Stimulated activated CD8-positive, alpha-beta memory T cell treated with anti-CD3 and anti-CD28 coated beads, Interleukin-15, amount 100 ng/mL, for 4 hours (primary cell): ENCODE measurements around the gene RAB1B.
A peak's percentile ranks its signal among the peaks of the same experiment; 100 is the strongest.

Experiments used
- DNase-seq, 2 donors: peaks; one replicate each; pipeline ENCODE4 v3.0.0-alpha.2; 2020; ENCODE audit warnings: low read depth in 2 of 2

The RAB1B gene

DNA sequence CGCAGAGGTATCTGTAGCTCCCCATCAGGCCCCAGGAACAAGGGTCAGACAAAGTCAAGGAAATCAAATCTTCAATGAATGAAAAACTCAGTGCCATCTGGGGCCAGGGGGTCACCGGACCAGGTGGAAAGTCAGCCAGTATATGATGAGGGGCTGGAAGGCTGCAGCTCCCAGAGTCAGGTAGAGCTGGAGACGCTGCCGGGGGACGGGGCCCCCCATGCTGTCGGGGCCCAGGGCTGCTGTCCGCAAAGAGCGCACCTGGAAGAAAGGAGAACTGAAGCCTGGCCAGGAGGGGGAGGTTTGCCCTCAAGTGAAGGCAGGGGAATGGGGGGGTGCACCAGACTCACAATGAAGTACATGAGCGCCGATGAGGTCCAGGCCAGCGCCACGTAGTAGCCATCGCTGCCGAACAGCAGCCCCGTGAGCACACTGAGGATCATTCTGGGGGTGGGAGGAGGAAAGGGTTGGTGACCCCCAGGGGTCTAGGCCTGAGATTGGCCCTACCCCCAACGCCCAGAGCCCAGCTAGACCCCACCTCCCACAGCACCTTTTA lies 16.2 kb downstream of the RAB1B start:
- DNase-seq, result no peak

GRCh38 chr11:66285250-66285947 lies 17.0 kb downstream of the RAB1B start:
- no peak for DNase-seq

DNA sequence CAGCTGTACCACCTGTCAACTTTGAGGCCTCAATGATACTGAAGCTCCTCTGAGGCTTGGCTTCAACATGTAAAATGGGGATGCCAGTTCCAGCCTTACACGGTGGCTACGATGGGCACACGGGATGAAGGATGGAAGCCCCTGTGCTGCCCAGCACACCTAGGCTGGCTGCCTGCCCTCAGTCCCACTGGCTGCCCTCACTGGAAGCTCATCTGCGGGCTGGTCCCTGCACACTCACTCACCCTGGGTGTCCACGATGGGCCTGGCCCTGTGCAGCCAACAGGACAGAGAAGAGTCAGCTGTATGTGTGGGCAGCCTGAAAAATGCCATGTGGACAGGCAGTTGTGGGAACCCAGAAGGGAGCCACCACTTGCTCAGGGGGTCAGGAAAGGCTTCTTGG lies 18.3 kb downstream of the RAB1B start:
- no peak for DNase-seq

- DNase-seq, result no peak
Measured at GRCh38 chr11:66287211-66287888, 18.9 kb downstream of the RAB1B start.

- no peak for DNase-seq
Measured at GRCh38 chr11:66287889-66288670, 19.6 kb downstream of the RAB1B start.

DNA sequence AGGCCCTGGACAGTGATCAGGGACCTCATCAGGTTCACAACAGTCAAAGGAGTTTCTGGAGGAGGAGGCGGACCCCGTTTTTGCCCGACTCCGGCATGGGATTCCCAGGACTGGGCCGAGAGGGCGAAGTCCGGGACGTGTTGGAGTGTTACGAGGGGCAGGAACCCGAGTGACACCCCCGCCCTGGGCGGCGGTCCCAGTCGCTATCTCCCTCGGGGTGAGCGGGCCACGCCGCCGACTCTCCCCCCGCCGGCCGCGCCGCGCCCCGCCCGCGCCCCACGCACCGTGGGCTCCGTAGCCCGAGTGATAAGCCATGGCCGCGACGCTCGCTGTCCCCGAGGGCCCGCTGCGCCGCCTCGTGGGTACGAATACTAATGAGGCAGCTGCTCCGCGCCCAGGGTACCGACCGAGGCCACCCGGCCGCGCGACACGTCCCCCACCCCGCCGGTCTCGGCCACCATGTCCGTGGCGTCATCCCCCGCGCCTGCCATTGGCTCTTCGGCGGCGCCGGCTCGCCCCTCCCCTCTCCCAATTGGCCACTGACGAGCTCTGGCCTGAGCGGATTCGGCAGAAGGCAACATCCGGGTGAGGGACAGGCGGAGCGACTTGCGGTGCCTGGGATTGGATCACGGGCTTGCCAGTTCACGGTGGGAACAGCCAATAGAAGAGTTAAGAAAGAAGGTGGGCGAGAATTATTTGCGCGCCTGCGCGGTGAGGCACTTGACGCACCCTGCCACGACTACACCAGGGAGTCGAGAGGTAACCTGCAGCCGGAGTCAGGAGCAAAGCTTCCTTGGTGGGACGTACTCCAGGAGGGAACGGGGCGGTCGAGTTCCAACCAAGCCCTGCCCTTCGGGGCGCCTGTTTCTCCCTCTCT lies 20.5 kb downstream of the RAB1B start, which contains the start of gene YIF1A:
TSS of gene YIF1A (minus strand) at position 473 of the 877 bp plus-strand sequence. CDS start at position 315, 158 bp downstream.
- peak; percentile 94 to 98 for DNase-seq

- DNase-seq, result peak; percentile 62 to 65
Measured at GRCh38 chr11:66289548-66290329, 21.3 kb downstream of the RAB1B start.

DNA sequence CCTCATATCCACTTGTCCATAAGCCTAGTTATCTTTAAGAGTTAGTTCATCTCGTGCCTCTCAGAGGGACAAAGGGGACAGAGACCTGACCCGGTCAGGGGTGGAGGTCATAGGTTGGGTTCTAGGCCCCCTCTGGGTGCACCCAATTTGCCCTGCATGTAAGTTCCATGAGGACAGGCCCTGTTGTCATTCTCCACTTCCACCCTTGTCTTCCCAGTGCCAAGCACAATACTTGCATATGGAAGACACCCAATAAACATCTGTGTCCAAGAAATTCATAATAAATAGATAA lies 21.8 kb downstream of the RAB1B start:
- no peak for DNase-seq

GRCh38 chr11:66291303-66291705 lies 22.9 kb downstream of the RAB1B start:
- no peak for DNase-seq

GRCh38 chr11:66291706-66292542 lies 23.5 kb downstream of the RAB1B start, which contains the start of gene TMEM151A:
TMEM151A (plus strand) TSS chr11:66291894; CDS start chr11:66292014, 120 bp downstream.
- no peak for DNase-seq

GRCh38 chr11:66292543-66293332 lies 24.3 kb downstream of the RAB1B start:
- no peak for DNase-seq

GRCh38 chr11:66293352-66293751 lies 24.9 kb downstream of the RAB1B start:
- DNase-seq, result no peak

GRCh38 chr11:66293777-66294625 lies 25.6 kb downstream of the RAB1B start:
- no peak for DNase-seq

GRCh38 chr11:66294626-66295620 lies 26.5 kb downstream of the RAB1B start:
- no peak for DNase-seq

- DNase-seq, result no peak
Measured at GRCh38 chr11:66297610-66298009, 29.2 kb downstream of the RAB1B start.

- no peak for DNase-seq
Measured at GRCh38 chr11:66299186-66299585, 30.7 kb downstream of the RAB1B start.

DNA sequence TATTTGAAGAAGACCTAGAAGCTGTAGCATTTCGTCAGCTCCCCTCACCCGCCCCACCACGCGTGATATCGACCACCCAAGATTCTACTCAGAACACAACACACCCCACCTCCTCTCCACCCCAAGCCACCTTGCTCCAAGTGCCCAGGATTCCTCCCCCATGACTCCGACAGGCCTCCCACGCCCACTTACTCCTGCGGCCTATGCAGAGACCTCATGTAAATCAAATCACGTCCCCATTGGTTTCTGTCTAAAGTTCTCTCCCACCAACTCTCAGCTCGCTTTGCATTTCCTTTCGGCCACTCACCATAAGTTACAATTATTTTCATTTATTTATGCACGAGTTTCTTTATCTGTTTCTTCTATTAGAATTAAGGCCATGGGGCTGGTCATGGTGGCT lies 34.2 kb downstream of the RAB1B start:
- DNase-seq, result no peak
